Stimulated activated CD8-positive, alpha-beta memory T cell treated with anti-CD3 and anti-CD28 coated beads, Interleukin-4, amount 100 ng/mL, for 24 hours (primary cell): ENCODE data around the gene CCNO.

Experiments used
- DNase-seq: peaks from one replicate; pipeline ENCODE4 v3.0.0-alpha.2; 2020; ENCODE audit warnings: low read depth

CCNO gene

DNA sequence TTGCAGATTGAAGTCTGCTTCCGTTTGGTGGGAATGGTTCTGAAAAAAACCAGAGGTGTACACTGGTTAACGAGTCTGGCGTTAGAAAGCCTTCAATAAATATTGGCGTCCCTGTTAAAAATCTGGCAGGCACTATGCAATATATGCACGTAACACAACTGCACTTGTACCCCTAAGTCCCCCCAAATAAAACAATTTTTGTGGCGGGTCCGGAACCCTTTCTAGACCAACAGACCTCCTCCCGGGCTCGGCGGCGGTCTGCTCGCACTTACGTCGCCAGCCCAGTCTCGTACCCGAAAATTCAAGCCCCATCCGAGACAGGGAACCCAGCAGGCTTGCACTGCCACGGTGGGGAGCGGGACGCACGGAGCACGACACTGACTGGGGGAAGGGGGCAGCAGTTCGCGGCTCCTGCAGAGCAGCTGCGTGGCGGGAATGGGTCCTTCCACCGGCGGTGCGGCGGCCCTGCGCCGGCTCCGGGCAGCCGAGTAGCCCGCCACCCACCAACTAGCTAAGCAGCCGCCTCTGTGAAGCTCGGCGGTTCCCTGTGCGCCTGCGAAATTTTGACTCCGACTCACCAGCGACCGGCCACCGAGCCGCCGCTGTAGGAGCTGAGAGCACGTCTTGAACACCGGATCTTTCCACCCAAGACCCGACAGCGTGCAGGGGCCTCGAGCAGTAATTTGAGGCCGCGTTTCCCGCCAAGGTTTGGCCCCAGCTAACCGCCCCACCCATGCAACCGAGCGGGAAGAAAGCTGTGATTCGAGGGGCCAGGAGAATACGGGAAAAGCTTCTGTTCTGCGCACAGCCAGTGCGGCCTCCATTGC, 10.2 kb downstream of the CCNO start:
- DNase-seq: no peak

- DNase-seq: no peak
Measured at GRCh38 chr5:55222092-55222984, 11.1 kb downstream of the CCNO start.

DNA sequence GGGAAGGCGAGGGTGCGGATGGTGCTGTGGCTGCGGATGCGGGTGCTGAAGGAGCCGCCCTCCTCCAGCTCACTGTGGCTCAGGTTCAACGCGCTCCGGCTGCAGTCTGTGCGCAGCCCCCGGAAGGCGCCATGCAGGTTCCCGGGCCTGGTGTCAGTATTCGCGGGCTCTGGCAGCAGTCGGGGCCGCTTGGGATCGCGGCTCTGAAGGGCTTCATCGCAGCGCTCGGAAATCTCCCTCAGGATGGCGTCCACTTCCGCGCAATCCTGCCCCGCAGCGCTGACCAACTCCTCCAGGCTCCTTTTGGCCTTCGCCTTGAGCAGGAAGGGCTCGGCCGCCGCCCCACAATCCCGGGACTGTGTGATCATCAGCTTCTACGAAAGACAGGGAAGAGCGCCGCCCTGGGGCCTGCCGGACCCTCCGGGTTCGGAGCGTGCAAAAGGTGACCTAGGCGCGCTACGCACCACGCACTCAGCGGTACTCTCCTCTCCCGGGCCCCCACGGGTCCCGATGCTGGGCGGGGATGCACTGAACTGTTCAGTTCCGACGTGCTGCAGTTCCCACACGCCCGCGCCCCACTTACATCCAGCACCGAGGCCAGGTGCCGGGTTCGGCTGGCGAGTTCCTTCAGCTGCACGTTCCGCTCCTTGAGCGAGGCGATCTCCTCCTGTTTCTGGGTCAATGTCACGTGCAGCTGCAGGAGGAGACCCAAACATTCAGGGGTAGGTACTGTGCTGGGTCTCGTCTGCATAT, 12.8 kb downstream of the CCNO start:
- DNase-seq: no peak

- no peak for DNase-seq
Measured at GRCh38 chr5:55219770-55220169, 13.6 kb downstream of the CCNO start.

DNA sequence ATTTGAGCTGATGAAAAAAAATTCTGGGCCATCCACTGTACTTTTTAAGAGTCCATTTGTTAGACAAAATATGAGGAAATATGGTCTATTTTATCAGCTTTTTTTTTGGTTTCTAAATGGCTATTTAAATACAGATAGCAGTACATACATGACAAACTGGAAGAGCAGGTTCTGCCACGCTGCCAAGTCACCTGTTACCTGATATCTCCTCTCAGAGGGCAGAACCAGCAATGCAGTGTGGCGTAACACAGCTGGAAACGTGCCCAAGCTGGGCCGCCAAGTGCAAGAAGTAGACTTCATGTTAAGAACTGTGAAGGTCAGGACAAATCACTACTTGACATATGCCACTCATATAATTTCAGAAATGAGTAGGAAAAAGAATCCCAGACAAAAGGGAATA, 14.4 kb downstream of the CCNO start:
- no peak for DNase-seq

GRCh38 chr5:55211184-55211874, 22.1 kb downstream of the CCNO start:
- no peak for DNase-seq

DNA sequence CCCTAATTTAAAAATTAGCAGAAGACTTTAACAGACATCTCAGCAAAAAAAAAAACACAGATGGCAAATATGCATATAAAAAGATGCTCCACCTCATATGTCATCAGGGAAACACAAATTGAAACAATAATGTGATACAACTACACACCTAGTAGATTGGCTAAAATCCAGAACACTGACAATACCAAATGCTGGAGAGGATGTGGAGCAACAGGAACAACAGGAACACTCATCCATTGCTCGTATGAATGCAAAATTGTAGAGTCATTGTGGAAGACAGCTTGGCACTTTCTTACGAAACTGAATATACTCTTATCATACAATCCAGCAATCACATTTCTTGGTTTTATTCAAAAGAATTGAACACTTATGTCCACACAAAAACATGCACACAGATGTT, 28.4 kb downstream of the CCNO start:
- no peak for DNase-seq

GRCh38 chr5:55191165-55191564, 42.2 kb downstream of the CCNO start:
- DNase-seq: no peak

GRCh38 chr5:55188656-55189540, 44.5 kb downstream of the CCNO start:
- no peak for DNase-seq

- DNase-seq: no peak
Measured at GRCh38 chr5:55187370-55187769, 46.0 kb downstream of the CCNO start.
